NT2/D1 (cell line): Measurements from ENCODE around the gene ADAMTSL5.

Experiments used
- DNase-seq: peaks from one replicate; pipeline ENCODE4 v3.0.0-alpha.2; 2011; ENCODE audit warnings: low read depth, low spot score
- H3K27me3 ChIP-seq: 2 replicates; pipeline ENCODE4 v1.6.0; 2011; ENCODE audit warnings: mild to moderate bottlenecking; ENCODE audit not compliant: insufficient read length, insufficient read depth
- H3K36me3 ChIP-seq: 2 replicates; pipeline ENCODE4 v1.6.1; 2011; ENCODE audit warnings: mild to moderate bottlenecking, low read length, mixed read lengths; ENCODE audit not compliant: insufficient read depth, insufficient read length
- H3K4me1 ChIP-seq: 2 replicates; pipeline ENCODE4 v1.5.1; 2011; ENCODE audit not compliant: insufficient read depth, insufficient read length
- H3K4me3 ChIP-seq: 2 replicates; pipeline ENCODE4 v1.5.1; 2011; ENCODE audit warnings: low read depth; ENCODE audit not compliant: insufficient read length
- H3K9ac ChIP-seq: 2 replicates; pipeline ENCODE4 v1.6.0; 2011; ENCODE audit warnings: low read depth; ENCODE audit not compliant: insufficient read length
- H3K9me3 ChIP-seq: 2 replicates; pipeline ENCODE4 v1.5.1; 2011; ENCODE audit warnings: mild to moderate bottlenecking, low read length; ENCODE audit not compliant: insufficient read depth
- SUZ12 ChIP-seq: IDR thresholded peaks from 2 replicates; pipeline ENCODE4 v1.6.1; 2011; ENCODE audit not compliant: insufficient read length, insufficient read depth; ENCODE audit errors: extremely low read depth
- YY1 ChIP-seq: IDR thresholded peaks from 2 replicates; pipeline ENCODE4 v1.6.1; 2011; ENCODE audit not compliant: insufficient read length, insufficient read depth
- ZNF274 ChIP-seq: IDR thresholded peaks from 2 replicates; pipeline ENCODE4 v1.6.1; 2011; ENCODE audit warnings: mild to moderate bottlenecking, low read depth, low read length

The ADAMTSL5 gene

GRCh38 chr19:1491114-1491848, 21.5 kb downstream of the ADAMTSL5 start, which contains the start of gene REEP6:
REEP6 (plus strand) TSS chr19:1491181; CDS start chr19:1491270, 89 bp downstream.
- peaks cover 21% of the 10 kb centered on the region for H3K4me1 ChIP-seq
- H3K9ac ChIP-seq, result peak within 1 kb of the TSS; percentile 90
- DNase-seq, result no peak
- H3K9me3 ChIP-seq, result no peaks in the 10 kb centered on the region
- H3K27me3 ChIP-seq, result peaks cover 11% of the 10 kb centered on the region
- no peaks in the 10 kb centered on the region for H3K36me3 ChIP-seq
- TF ChIP-seq YY1, result no peak
- TF ChIP-seq SUZ12, result no peak
- TF ChIP-seq ZNF274, result no peak
- H3K4me3 ChIP-seq, result peak within 1 kb of the TSS; percentile 85

- DNase-seq, result peak; percentile 97
- Histone ChIP-seq H3K27me3 (peaks cover 11% of the 10 kb centered on the region), H3K9ac (peak within 1 kb of the TSS; percentile 90), H3K4me1 (peaks cover 21% of the 10 kb centered on the region), H3K9me3 (no peaks in the 10 kb centered on the region), H3K36me3 (no peaks in the 10 kb centered on the region), H3K4me3 (peak within 1 kb of the TSS; percentile 85)
- TF ChIP-seq ZNF274 (no peak), SUZ12 (no peak), YY1 (no peak)
These were observed 22.3 kb downstream of the ADAMTSL5 start, which contains the start of gene PCSK4 for GRCh38 chr19:1490311-1491113. PCSK4 (minus strand) TSS chr19:1490350; CDS start chr19:1490346, 4 bp downstream.

- peak overlapping the region; percentile 61 for H3K4me3 ChIP-seq
- no peaks in the 10 kb centered on the region for H3K9me3 ChIP-seq
- H3K9ac ChIP-seq, result peak overlapping the region; percentile 63
These were observed 23.1 kb downstream of the ADAMTSL5 start for GRCh38 chr19:1489463-1490310.

GRCh38 chr19:1488282-1488601, 24.6 kb downstream of the ADAMTSL5 start:
- Histone ChIP-seq H3K4me1 (peaks cover 16% of the 10 kb centered on the region), H3K9ac (peak overlapping the region; percentile 36), H3K4me3 (no peak overlapping the region), H3K27me3 (peaks cover 11% of the 10 kb centered on the region), H3K9me3 (no peaks in the 10 kb centered on the region), H3K36me3 (no peaks in the 10 kb centered on the region)
- DNase-seq, result no peak
- TF ChIP-seq SUZ12 (no peak), YY1 (no peak), ZNF274 (no peak)

More at GRCh38 chr19:1489463-1490310, 23.1 kb downstream of the ADAMTSL5 start:
- TF ChIP-seq YY1 (no peak), ZNF274 (no peak), SUZ12 (no peak)
- peaks cover 21% of the 10 kb centered on the region for H3K4me1 ChIP-seq
- H3K36me3 ChIP-seq, result no peaks in the 10 kb centered on the region
- no peak for DNase-seq
- H3K27me3 ChIP-seq, result peaks cover 11% of the 10 kb centered on the region

- Histone ChIP-seq H3K4me1 (peaks cover 14% of the 10 kb centered on the region), H3K36me3 (no peaks in the 10 kb centered on the region), H3K9ac (peak overlapping the region; percentile 36), H3K4me3 (no peak overlapping the region), H3K27me3 (peaks cover 11% of the 10 kb centered on the region), H3K9me3 (no peaks in the 10 kb centered on the region)
- no peak for TF ChIP-seq ZNF274
- TF ChIP-seq SUZ12, result no peak
- TF ChIP-seq YY1, result no peak
- no peak for DNase-seq
These were observed 25.1 kb downstream of the ADAMTSL5 start for GRCh38 chr19:1487576-1488281.
